NB4 (cell line): ENCODE measurements around the gene ZNF319.

Experiments
- MYC ChIP-seq: IDR thresholded peaks from 2 replicates; pipeline ENCODE4 v1.6.1; 2011; ENCODE audit warnings: low read depth, low read length
- POLR2A ChIP-seq: IDR thresholded peaks from 2 replicates; pipeline ENCODE4 v1.6.1; 2011; ENCODE audit warnings: mild to moderate bottlenecking; ENCODE audit not compliant: insufficient read length; ENCODE audit errors: extremely low read depth
- TF ChIP-seq, protein P1 (sequence below): IDR thresholded peaks from one replicate; pipeline ENCODE4 v1.5.1; 2012; ENCODE audit warnings: low read depth, low read length
- TF ChIP-seq, protein P2 (sequence below): IDR thresholded peaks from 2 replicates; pipeline ENCODE4 v1.6.1; 2011; ENCODE audit warnings: low read depth, low read length

DNA sequence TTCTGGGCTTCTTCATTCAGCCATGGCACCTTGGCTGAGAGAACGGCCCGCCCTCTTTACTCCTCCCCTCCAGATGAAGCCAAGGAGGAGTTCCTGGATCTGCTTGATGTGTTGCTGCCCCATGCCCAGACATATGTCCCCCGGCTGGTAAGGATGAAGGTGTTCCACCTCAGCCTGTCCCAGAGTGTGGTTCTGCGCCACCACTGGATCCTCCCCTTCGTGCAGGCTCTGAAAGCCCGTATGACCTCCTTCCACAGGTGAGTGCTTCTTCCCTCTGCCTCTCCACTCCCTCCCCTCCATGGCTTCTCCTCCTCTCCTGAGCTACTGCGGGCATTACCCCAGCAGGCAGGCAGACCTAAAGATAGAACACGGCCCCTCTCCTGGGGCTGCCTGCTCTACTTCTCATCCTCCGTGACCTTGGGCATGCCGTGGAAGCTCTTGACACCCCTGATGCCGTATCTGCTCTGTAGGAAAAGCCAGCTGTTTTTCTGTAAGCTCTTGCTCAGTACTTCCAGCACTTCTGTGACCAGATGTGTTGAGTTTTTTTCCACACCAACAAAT is 9.5 kb upstream of the ZNF319 start:
- TF ChIP-seq, protein P1, sequence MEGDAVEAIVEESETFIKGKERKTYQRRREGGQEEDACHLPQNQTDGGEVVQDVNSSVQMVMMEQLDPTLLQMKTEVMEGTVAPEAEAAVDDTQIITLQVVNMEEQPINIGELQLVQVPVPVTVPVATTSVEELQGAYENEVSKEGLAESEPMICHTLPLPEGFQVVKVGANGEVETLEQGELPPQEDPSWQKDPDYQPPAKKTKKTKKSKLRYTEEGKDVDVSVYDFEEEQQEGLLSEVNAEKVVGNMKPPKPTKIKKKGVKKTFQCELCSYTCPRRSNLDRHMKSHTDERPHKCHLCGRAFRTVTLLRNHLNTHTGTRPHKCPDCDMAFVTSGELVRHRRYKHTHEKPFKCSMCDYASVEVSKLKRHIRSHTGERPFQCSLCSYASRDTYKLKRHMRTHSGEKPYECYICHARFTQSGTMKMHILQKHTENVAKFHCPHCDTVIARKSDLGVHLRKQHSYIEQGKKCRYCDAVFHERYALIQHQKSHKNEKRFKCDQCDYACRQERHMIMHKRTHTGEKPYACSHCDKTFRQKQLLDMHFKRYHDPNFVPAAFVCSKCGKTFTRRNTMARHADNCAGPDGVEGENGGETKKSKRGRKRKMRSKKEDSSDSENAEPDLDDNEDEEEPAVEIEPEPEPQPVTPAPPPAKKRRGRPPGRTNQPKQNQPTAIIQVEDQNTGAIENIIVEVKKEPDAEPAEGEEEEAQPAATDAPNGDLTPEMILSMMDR, result no peak
- TF ChIP-seq, protein P2, sequence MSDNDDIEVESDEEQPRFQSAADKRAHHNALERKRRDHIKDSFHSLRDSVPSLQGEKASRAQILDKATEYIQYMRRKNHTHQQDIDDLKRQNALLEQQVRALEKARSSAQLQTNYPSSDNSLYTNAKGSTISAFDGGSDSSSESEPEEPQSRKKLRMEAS, result no peak
- TF ChIP-seq POLR2A, result no peak
- no peak for TF ChIP-seq MYC
